Stimulated activated CD8-positive, alpha-beta memory T cell treated with anti-CD3 and anti-CD28 coated beads, Interleukin-4, amount 100 ng/mL, for 1 hour (primary cell): ENCODE measurements around the gene ITPRIPL2.

Experiments
- DNase-seq, 2 donors: peaks; one replicate each; pipeline ENCODE4 v3.0.0-alpha.2; 2020; ENCODE audit warnings: low read depth in 2 of 2, low spot score in 1 of 2

ITPRIPL2 gene

DNA sequence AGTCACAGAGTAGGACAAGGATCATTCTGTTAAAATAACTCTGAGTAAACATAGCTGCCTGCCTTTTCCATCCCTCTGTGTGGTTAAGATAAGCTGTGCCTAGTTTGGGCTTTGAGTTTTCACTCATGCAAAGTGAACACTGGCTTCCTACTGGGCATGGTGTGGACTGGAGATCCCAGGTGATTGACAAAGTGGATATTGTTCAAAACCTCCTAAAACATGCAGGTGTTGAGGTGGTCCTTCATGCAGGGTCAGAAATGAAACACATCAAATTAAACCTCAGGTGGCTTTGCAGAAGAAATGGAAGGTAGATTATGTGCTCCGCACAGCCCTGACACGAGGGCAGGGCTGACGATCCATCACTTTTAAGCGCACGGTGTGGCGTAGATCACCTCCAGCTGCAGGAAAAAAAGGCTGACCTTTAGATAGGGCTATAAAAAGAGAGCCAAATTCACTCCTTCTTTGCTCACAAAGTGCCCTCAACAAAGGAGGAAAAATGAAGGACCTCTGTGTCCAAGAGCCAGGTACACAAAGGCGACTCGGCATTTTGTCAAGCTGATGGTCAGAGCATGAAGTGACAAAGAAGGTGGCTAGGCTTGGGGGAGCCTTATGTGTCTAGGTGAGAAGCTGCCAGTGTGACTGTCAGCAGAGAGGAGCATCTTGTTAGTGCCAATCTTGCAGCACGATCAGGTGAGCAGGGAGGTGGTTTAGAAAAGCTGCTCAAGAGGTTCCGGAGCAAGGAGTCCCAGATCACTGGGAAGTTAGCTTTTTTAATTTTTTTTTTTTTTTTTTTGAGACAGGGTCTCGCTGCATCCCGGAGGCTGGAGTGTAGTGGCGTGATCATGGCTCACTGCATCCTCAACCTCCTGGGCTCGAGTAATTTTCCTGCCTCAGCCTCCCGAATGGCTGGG, 19.9 kb upstream of the ITPRIPL2 start:
- DNase-seq, result no peak

DNA sequence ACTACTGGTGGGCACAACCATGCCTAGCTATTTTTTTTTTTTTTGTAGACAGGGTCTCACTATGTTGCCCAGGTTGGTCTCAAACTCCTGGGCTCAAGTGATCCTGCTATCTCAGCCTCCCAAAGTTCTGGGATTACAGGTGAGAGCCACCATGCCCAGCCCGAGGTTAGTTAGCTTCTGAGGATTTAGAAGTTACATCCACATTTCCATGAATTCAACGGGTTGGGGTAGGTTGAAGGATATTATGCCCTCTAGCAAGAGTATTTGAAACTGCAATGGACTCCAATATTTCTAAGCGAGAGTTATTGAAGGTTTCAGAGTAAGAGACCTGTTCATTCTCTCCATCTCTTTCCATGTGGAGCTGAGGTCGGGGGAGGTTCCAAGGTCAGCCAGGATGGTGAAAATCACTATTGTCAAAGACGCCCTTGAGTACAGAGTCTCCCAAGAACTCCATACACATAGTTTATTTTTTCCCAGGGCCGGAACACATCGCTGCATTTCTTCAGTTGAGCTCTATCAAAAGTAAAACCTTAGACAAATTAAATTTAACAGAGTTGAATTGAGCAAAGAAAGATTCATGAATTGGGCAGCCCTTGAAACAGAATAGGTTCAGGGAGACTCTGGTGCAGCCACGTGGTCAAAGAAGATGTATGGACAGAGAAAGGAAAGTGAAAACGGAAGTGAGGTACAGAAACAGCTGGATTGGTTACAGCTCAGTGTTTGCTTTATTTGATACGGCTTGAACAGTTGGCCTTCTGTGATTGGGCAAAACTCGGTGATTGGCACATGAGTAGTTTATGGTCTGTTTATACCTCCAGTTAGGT, 19.0 kb upstream of the ITPRIPL2 start:
- DNase-seq, result no peak

DNA sequence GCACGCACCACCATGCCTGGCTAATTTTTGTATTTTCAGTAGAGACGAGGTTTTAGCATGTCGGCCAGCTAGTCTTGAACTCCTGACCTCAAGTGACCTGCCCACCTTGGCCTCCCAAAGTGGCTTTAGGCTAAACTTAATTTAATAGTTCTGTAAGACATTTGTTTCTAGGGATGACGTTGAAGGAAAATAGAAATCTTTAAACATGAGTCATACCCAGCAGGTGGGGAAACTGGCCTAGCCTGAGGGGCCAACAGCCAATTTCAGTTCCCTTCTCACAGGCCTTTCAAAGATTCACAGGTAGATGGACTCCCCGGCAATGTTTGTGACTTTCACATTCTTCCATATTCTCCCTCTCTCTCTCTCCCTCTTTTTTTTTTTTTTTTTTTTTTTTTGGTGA, 18.1 kb upstream of the ITPRIPL2 start:
- DNase-seq, result no peak

DNA sequence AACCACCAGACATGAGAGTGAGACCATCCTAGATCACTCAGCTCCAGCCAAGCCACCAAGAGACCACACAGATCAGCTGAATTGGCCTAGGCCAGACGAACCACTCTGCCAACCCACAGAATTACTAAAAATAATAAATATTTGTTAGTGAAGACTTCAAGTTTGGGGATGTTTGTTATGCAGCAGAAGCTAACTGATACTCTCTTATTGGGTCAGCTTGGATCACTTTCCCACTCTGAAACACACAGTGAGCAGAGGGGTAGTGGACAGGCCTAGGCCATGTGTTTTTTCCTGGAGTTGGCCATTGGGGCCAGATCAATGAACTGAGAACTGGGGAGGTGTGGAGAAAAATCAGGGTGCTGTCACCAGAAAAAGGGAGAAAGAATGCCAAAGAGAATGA, 15.6 kb upstream of the ITPRIPL2 start:
- no peak for DNase-seq

DNA sequence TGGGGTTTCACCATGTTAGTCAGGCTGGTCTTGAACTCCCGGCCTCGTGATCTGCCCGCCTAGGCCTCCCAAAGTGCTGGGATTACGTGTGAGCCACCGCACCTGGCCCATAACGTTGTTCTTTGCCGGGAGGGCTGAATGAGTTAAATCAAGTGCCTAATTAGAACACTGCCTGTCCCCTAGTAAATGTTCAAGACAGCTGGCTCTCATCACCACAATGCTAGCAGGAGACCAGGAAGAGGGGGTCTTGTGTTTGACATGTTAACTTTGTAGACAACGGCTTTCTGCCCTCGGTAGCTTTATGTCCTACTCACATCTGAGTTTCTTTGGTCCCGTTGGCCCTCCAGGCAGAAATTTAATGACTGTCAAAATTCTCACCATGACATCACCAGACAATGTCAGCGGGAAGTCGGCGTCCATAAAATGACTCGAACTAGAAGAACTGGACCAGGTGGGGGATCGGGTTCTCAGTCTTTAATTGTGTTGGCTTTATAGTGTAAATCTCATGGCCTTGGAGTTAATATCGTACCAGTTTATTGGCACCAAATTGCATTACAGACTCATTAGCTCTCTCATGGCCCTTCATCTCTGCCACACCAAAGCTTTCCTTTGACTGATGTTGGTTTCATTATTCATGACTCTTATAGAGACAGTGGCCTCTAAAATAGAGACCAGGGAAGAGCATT, 11.4 kb upstream of the ITPRIPL2 start:
- DNase-seq, result no peak

DNA sequence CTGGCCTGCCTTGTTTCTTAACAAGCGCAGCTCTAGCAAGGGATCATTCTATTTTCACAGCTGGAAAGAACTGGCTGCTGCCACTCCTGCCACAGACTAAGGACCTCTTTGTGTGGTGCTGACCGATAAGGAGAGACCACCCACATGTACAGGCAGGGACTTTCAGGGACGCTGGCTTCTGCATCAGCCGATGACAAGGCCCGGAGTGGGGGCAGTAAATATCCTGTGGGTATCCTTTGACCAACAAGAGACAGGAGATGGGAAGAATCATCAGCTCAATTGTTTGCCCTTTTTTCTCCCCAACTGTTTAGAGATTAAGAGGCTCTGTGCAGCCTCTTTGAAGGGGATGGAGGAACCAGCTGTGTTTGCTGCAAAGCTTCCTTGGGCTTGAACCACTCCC, 9.2 kb upstream of the ITPRIPL2 start:
- no peak for DNase-seq

DNA sequence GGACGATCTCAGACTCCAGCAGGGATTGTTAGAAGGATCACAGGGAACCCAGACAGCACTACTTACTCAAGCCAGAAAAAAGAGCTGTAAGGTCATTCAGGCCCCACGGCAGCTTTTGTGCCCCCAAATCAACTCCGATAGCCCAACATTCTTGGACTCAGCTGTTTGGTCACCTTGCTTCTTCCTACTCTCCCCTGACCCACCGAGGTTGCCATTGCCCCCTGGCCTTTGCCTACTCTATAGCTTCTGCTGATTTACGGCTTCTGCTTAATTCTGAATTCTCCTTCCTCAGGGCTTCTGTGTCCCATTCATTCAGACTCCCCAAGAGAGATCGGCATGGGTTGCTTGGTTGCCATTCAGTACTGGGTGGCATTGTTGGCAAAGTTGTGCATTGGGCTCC, 8.6 kb upstream of the ITPRIPL2 start:
- DNase-seq, result no peak

DNA sequence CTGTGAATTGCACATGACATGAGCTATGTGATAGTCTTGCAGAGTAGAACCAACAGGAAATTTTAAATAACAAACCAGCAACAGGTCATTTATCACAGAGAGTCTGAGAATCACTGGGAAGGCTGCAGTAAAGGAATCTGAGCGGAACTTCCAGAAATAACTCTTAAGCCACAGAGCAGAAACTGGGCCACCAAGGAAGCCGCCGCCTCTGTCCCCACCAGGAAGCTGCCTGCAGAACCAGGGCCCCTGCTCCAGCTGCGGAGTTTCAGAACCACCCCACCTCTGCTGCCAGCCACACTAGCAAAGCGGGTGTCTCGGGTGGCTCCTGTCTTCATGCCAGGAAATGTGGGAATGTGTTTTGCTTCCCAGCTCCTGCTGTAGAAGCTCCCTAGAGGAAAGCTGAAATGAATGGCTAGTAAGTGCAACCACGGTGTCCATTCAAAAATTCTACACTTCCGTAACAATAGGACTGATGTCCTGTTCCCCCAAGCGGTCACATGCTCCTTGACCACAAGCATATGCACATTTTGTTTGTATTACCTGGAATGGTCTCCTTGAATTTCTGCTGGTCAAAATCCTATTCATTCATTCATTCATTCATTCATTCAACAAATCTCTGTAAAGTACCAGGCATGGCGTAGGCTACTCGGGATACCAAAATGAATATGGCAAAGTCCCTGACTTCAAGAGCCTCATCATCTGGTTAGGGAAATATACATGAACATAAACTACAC, 7.7 kb upstream of the ITPRIPL2 start:
- DNase-seq, result no peak

DNA sequence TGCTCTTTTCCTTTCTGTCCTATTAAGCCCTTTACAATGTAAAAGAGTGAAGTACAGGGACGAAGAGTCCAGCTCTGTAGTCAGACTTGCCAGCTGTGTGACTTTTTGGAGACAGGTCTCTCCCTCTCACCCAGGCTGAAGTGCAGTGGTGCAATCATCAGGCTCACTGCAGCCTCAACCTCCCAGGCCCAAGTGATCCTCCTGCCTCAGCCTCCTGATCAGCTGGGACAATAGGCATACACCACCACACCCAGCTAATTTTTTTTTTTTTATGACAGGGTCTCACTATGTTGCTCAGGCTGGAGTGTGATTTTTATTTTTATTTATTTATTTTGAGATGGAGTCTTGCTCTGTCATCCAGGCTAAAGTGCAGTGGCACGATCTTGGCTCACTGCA, 7.1 kb upstream of the ITPRIPL2 start:
- DNase-seq, result no peak

DNA sequence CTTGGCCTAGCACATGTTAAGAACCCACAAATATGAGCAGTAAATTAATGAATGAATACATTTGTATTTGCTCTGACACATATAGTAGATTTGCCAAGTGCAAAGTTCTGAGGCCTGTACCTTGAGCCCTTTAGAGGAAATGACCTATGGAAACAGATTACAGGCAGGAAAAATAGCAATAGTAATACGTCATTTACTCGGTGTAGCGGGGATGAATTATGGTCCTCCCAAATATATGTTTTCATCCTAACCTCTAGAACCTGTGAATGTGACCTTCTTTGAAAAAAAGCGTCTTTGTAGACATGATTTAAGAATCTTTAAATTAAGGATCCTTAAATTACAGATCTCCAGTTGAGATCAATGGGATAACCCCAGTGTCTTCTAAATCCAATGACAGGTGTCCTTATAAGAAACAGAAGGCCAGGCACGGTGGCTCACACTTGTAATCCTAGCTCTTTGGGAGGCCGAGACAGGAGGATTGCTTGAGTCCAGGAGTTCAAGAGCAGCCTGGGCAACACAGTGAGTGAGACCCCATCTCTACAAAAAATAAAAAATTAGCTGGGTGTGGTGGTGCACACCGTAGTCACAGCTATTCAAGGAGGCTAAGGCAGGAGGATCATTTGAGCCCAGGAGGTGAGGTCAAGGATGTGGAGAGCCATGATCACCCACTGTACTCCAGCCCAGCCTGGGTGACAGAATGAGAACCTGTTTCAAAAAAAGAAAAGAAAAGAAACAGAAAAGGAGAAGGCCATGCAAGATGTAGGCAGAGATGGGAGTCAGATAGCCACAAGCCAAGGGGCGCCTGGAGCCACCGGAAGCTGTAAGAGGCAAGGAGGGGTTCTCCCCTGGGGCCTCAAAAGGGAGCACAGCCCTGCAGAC, 5.1 kb upstream of the ITPRIPL2 start:
- no peak for DNase-seq

DNA sequence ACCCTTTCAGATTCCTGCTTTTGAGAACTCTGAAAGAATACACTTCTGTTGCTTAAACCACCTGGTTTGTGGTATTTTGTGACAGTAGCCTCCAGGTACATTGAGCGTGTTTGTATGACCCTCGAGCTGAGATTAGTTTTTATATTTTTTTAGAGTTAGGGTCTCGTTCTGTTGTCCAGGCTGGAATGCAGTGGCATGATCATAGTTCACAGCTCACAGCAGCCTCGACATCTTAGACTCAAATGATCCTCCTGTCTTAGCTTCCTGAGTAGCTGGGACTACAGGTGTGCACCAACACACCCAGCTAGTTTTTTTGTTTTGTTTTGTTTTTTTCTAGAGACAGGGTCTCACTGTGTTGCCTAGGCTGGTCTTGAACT, 4.5 kb upstream of the ITPRIPL2 start:
- no peak for DNase-seq

DNA sequence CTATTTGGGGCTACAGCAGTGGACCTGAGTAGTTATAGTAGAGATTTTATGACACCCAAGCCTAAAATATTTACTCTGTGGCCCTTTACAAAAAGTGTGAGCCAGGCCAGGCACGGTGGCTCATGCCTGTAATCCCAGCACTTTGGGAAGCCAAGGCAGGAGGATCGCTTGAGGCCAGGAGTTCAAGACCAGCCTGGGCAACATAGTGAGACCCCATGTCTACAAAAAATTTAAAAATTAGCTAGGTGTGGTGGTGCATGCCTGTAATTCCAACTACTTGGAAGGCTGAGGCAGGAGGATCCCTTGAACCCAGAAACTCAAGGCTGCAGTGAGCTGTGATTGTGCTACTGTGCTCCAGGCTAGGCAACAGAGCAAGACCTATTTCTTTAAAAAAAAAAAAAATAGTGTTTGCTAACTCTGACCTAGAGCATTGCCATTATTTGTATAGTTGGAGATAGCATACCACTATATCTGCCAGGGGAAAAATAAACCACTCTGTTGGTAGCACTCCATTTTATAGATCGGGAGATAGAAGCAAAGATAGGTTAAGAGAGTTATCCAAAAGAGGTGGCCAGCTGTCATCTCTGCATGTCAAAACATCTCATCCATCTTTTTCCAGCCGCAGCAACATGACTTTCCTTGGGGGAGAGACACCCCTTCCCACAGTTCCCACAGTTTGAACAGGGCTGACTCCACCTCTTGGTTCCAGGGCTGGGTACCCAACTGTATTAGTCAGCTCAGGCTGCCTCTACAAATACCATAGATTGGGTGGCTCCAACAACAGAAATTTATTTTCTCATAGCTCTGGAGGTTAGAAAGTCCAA, 3.0 kb upstream of the ITPRIPL2 start:
- DNase-seq, result no peak

DNA sequence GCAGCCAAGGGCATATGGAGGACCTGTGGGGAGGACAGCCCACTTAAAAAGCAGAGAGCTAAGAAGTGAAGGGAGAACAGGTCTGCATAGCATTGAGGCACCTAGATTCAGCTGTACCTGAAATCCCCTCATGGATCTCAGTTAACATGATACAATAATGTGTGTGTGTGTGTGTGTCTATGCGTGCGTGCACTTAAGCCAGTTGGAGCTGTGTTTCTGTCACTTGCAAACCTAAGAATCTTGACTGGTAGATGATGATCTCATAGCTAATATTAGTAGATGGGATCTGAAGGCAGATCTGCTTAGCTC, 1.7 kb upstream of the ITPRIPL2 start:
- DNase-seq, result no peak

DNA sequence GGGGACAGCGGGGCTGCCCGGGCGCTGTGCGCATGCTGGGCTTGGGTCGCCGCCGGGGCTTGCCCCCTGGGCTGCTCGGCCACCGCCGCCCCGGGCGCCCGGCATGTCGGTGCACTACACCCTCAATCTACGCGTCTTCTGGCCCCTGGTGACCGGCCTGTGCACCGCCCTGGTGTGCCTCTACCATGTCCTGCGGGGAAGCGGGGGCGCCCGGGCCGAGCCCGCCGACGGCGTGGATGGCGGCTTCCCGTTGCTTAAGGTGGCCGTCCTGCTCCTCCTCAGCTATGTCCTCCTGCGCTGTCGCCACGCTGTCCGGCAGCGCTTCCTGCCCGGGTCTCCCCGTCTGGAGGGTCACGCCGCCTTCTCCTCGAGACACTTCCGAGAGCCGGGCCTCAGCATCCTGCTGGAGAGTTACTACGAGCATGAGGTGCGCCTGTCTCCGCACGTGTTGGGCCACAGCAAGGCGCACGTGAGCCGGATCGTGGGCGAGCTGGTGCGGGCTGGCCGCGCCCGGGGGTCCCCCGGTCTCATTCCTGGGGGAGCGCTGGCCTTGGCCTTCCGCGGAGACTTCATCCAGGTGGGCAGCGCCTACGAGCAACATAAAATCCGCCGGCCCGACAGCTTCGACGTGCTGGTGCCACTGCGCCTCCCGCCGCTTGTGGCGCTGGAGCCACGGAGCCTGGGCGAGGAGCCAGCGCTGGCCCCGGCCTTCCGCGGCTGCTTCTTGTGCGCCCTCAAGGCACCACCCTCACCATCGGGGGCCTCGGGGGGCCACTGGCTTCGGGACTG, 789 bp downstream of the ITPRIPL2 start:
- no peak for DNase-seq

DNA sequence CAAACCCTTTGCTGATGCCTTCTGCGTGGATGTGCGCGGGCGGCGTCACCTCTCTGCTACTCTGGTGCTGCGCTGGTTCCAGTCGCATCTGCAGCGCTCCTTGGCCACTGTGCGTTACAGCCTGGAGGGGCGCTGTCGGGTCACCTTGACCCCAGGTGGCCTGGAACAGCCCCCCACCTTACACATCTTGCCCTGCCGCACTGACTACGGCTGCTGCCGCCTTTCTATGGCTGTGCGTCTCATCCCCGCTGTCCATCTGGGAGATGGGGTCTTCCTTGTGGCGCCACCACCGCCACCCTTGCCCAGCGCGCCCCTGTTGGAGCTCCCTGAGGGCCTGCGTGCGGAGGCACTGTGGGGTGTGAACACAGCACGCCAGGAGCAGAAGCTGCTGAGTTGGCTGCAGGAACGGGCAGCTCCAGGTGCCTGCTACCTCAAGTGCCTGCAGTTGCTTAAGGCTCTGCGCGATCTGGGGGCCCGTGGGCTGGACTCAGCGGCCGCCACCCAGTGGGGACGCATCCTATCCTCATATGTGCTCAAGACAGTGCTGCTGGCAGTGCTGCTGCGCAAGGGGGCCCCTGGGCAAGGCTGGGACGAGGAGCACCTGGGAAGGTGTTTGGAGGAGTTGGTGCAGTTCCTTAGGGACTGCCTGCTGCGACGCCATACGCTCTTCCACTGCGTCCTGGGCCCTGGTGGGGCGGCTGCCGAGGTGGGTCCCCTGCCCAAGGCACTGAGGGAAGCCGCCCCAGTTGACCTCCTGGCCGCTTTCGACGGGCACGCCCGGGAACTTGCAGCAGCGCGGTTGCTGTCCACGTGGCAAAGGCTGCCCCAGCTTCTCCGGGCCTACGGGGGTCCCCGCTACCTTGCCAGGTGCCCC, 1.6 kb downstream of the ITPRIPL2 start:
- no peak for DNase-seq

DNA sequence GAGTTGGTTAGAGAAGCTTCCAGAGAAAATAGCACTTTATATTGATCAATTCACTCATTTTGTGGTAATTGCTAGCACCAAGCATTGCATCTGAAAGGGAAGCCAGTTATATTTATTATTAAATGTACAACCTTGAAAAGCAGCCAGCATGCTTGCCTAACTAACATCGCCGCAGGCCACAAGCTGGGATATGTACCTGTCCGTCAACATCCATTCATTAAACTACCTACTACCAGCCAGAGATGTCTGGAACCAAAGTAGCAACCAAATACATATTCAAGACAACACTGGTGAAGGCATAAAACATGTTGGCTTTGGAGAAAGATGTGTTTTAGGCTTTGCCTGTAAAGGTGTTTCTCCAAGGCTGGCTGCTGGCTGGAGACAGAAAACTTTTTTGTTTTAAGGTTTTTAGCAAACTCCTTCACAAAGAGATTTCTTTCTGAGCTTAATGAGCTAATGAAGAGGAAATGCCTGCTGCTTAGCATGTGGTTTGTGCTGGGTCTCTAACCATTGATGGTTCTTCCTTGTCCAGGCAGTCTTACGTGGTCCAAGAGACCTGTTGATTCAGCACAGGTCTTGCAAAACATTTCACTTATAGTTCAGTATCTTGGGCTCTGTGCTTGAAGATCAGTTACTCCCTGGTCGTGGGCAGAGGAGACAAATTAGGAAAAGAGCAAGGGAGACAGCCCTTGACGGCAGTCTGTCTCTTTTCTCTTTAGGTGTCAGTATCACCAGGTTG, 3.1 kb downstream of the ITPRIPL2 start:
- no peak for DNase-seq

DNA sequence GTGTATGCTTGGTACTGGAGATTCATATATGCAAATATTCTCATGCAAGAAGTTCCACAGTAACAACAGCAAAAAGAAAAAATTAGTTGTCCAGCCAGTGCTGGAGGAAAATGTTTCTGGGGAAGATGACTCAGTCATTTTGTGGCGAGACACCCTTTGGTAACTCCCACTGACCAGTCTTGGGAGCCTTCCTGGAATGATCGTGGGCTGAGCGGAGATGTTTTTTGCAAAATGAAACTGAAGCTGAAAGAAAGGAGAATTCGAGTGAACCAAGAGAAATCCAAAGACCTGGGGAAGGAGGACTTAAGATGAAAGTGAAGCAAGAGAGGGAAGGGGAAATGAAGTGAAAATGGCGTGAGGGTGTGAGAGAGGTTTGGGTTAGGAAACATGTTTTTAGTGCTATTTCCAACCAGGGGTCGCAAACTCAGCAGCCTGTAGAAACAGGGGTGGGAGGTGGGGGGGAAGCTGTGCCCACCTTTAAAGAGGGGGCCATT, 5.2 kb downstream of the ITPRIPL2 start:
- DNase-seq, result no peak
